Endothelial cell of umbilical vein (primary cell): Measurements from ENCODE around the gene XRCC6. TPM values are rescaled to one million over a fixed set of nuclear protein-coding genes. Genes with fewer than 3 reads are reported as not detected.

ENCODE experiments used
- BruUV-seq: library from RNA; stranded (reverse); fragments of 400-500 nt; replicated peaks from 2 replicates; lab custom pipeline; 2021; lab: Mats Ljungman, UMichigan
- CTCF ChIA-PET: fragments of 300-600, 350-600 bp; sonication (Branson Sonifier 250); formaldehyde crosslinking; loops from one replicate; lab custom pipeline; 2021; ENCODE audit warnings: antibody characterized with exemption, inconsistent platforms; lab: Charles Lee
- POLR2A ChIA-PET: fragments of 300-600, 350-600 bp; sonication (Branson Sonifier 250); formaldehyde crosslinking; loops from one replicate; lab custom pipeline; 2021; ENCODE audit warnings: antibody characterized with exemption, inconsistent platforms; lab: Charles Lee
- DNase-seq: peaks from one replicate; pipeline ENCODE4 v3.0.0-alpha.2; 2011; ENCODE audit warnings: low read depth, low spot score
- FAIRE-seq: peaks from 2 replicates; lab custom pipeline; 2011; peaks lifted over from hg19 to GRCh38; lab: Jason Lieb, UNC
- H2AFZ ChIP-seq: 2 replicates; pipeline ENCODE4 v1.6.0; 2012; ENCODE audit warnings: low read depth, low read length, control low read depth, inconsistent platforms
- H3K27ac ChIP-seq: 2 replicates; pipeline ENCODE4 v1.5.1; 2011; ENCODE audit warnings: low read depth, mild to moderate bottlenecking, control low read depth, low read length, moderate library complexity; ENCODE audit not compliant: insufficient read depth
- H3K27me3 ChIP-seq, 2 experiments: 2 replicates each; pipeline versions ENCODE4 v1.6.0 to v1.6.1; 2011; ENCODE audit warnings: low read length in 2 of 2, mixed read lengths in 1 of 2; ENCODE audit not compliant: control insufficient read depth in 2 of 2, insufficient read depth in 2 of 2
- H3K36me3 ChIP-seq, 2 experiments: 2 replicates in 1 of 2; 3 replicates in 1 of 2; pipeline ENCODE4 v1.5.1; 2011; ENCODE audit warnings: low read length in 2 of 2, mild to moderate bottlenecking in 1 of 2, moderate library complexity in 1 of 2; ENCODE audit not compliant: control insufficient read depth in 2 of 2, insufficient read depth in 2 of 2; ENCODE audit errors: extremely low read depth in 1 of 2
- H3K4me1 ChIP-seq: 3 replicates; pipeline ENCODE4 v1.5.1; 2011; ENCODE audit warnings: mild to moderate bottlenecking, low read length; ENCODE audit not compliant: control insufficient read depth, insufficient read depth; ENCODE audit errors: extremely low read depth
- H3K4me2 ChIP-seq: 2 replicates; pipeline ENCODE4 v1.6.1; 2011; ENCODE audit warnings: low read length, control low read depth, mixed read lengths; ENCODE audit not compliant: insufficient read depth
- H3K4me3 ChIP-seq, 3 experiments: fragments of 200-600 bp in 1 of 3; sonication (generic), shearing (Covaris generic) in 1 of 3; replicated peaks in 1 of 3; 2 replicates each; pipeline ENCODE4 v1.5.1; 2011 to 2016; ENCODE audit warnings: control low read depth in 3 of 3, low read length in 3 of 3, mild to moderate bottlenecking in 2 of 3, inconsistent platforms in 1 of 3, low read depth in 1 of 3, moderate library complexity in 1 of 3; ENCODE audit not compliant: insufficient read depth in 1 of 3
- H3K79me2 ChIP-seq: 2 replicates; pipeline ENCODE4 v1.6.0; 2012; ENCODE audit warnings: low read length, inconsistent platforms; ENCODE audit not compliant: control insufficient read depth, insufficient read depth
- H3K9ac ChIP-seq: replicated peaks from 2 replicates; pipeline ENCODE3; 2011; ENCODE audit warnings: low read length, control low read depth; ENCODE audit not compliant: insufficient read depth; ENCODE audit errors: extremely low read depth
- H3K9me1 ChIP-seq: replicated peaks from 3 replicates; pipeline ENCODE4 v1.6.0; 2011; ENCODE audit warnings: mild to moderate bottlenecking, low read length; ENCODE audit not compliant: control insufficient read depth, insufficient read depth; ENCODE audit errors: extremely low read depth
- H3K9me3 ChIP-seq: replicated peaks from 2 replicates; pipeline ENCODE4 v1.5.1; 2012; ENCODE audit warnings: low read length, inconsistent platforms; ENCODE audit not compliant: control insufficient read depth, insufficient read depth
- H4K20me1 ChIP-seq: replicated peaks from 2 replicates; pipeline ENCODE3; 2011; ENCODE audit warnings: mild to moderate bottlenecking, low read length; ENCODE audit not compliant: control insufficient read depth, insufficient read depth; ENCODE audit errors: extremely low read depth
- EZH2 ChIP-seq: IDR thresholded peaks from 2 replicates; pipeline ENCODE4 v1.6.1; 2012; ENCODE audit warnings: borderline replicate concordance, low read depth, mild to moderate bottlenecking, moderate library complexity, low read length, inconsistent platforms; ENCODE audit not compliant: severe bottlenecking
- FOS ChIP-seq: IDR thresholded peaks from 2 replicates; pipeline ENCODE4 v1.6.1; 2011; ENCODE audit warnings: mild to moderate bottlenecking, low read length, moderate library complexity, borderline replicate concordance; ENCODE audit not compliant: insufficient read depth
- GATA2 ChIP-seq: IDR thresholded peaks from 2 replicates; pipeline ENCODE4 v1.7.0; 2011; ENCODE audit warnings: low read depth, mild to moderate bottlenecking, moderate library complexity, mixed read lengths, low read length; ENCODE audit not compliant: insufficient read length, insufficient read depth
- JUN ChIP-seq: IDR thresholded peaks from 2 replicates; pipeline ENCODE4 v1.6.1; 2011; ENCODE audit warnings: borderline replicate concordance, low read depth; ENCODE audit not compliant: insufficient read length, insufficient read depth
- MYC ChIP-seq: IDR thresholded peaks from one replicate; pipeline ENCODE4 v1.6.1; 2011; ENCODE audit warnings: mild to moderate bottlenecking, low read depth, low read length
- POLR2A ChIP-seq: IDR thresholded peaks from 2 replicates; pipeline ENCODE4 v1.6.1; 2012; ENCODE audit warnings: low read depth, mild to moderate bottlenecking, control low read depth, low read length
- POLR2AphosphoS5 ChIP-seq: IDR thresholded peaks from 2 replicates; pipeline ENCODE4 v1.6.1; 2012; ENCODE audit warnings: low read depth, mild to moderate bottlenecking, control low read depth, low read length, moderate library complexity; ENCODE audit not compliant: insufficient read depth
- dilution Hi-C: fragments of 300-500 bp; cut with MboI; formaldehyde crosslinking; loops from one replicate; pipeline ENCODE4 v1.15.0; 2019; ENCODE audit warnings: low sequenced_read_pairs; ENCODE audit not compliant: extremely low pct_ligation_motif_present
- intact Hi-C: fragments of 100-400 bp; cut with micrococcal nuclease; formaldehyde crosslinking; loops from one replicate; pipeline ENCODE4 v1.10.0; 2022
- polyA plus RNA-seq, 4 experiments: library from polyadenylated mRNA; depleted of rRNA in 3 of 4; stranded (reverse) in 3 of 4; unstranded in 1 of 4; fragments of >200 nt; gene quantifications; 2 replicates each; pipeline versions ENCODE4 v1.2.1 to v1.2.3, GENCODE V29; 2011 to 2012; ENCODE audit warnings: missing spikeins in 1 of 4
- total RNA-seq: library from RNA; stranded (reverse); gene quantifications from 2 replicates; pipeline ENCODE4 v1.2.3, GENCODE V29; 2021
- TF ChIP-seq, protein P1 (sequence below): IDR thresholded peaks from 2 replicates; pipeline ENCODE4 v1.6.1; 2011; ENCODE audit not compliant: insufficient read depth, insufficient read length
- TF ChIP-seq, protein P2 (sequence below), 2 donors: IDR thresholded peaks; 1 replicate in 1 of 2; 2 replicates in 1 of 2; pipeline ENCODE4 v1.5.1; 2011; ENCODE audit warnings: low read length in 2 of 2, mild to moderate bottlenecking in 2 of 2, moderate library complexity in 2 of 2, control low read depth in 1 of 2, inconsistent platforms in 1 of 2, low read depth in 1 of 2; ENCODE audit not compliant: insufficient read depth in 1 of 2; ENCODE audit errors: extremely low read depth in 1 of 2

XRCC6 gene
- total and polyA plus RNA-seq, 2 donors (not counting 3 experiments of a cell fraction or from before 2014, with no cell fraction given), result 117 to 309 TPM

DNA sequence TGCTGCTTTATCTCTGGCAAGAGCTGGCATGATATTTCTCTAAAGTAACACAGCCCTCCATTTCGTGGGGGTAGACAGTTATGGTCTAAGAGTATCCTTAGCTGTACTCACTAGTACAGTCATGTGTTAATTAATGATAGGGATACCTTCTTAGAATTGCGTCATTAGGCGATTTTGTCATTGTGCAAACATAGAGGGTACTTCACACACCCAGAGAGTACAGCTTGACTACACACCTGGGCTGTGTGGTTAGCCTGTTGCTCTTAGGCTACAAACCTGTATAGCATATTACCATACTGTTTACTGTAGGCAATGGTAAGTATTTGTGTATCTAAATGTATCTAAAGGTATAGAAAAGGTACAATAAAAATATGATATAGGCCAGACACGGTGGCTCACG lies 17.0 kb downstream of the XRCC6 start:
- no TSS peak for BruUV-seq
- POLR2A ChIA-PET, result interaction anchor here (1.1 kb wide), 1 partner anchor 16 kb away, joined by 4 read pairs; no protein-coding TSS in a partner anchor
- TF ChIP-seq POLR2AphosphoS5, result no peak
- TF ChIP-seq, protein P1, sequence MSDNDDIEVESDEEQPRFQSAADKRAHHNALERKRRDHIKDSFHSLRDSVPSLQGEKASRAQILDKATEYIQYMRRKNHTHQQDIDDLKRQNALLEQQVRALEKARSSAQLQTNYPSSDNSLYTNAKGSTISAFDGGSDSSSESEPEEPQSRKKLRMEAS, result no peak
- no peak for TF ChIP-seq MYC
- no peak for TF ChIP-seq GATA2
- TF ChIP-seq, protein P2, sequence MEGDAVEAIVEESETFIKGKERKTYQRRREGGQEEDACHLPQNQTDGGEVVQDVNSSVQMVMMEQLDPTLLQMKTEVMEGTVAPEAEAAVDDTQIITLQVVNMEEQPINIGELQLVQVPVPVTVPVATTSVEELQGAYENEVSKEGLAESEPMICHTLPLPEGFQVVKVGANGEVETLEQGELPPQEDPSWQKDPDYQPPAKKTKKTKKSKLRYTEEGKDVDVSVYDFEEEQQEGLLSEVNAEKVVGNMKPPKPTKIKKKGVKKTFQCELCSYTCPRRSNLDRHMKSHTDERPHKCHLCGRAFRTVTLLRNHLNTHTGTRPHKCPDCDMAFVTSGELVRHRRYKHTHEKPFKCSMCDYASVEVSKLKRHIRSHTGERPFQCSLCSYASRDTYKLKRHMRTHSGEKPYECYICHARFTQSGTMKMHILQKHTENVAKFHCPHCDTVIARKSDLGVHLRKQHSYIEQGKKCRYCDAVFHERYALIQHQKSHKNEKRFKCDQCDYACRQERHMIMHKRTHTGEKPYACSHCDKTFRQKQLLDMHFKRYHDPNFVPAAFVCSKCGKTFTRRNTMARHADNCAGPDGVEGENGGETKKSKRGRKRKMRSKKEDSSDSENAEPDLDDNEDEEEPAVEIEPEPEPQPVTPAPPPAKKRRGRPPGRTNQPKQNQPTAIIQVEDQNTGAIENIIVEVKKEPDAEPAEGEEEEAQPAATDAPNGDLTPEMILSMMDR (IDR thresholded peaks at IDR 0.05; ENCODE audit: extremely low read depth in 1 of 2, insufficient read depth in 1 of 2, low read depth in 1 of 2, low read length in 2 of 2), result no peak
- TF ChIP-seq FOS, result no peak
- TF ChIP-seq JUN, result no peak
- TF ChIP-seq POLR2A, result no peak
- TF ChIP-seq EZH2, result no peak
- FAIRE-seq, result no peak
- no peak overlapping the region for H3K9ac ChIP-seq
- H3K4me2 ChIP-seq, result no peak overlapping the region
- no peak overlapping the region for H3K27ac ChIP-seq
- no peak overlapping the region for H2AFZ ChIP-seq
- peaks cover 20 to 37% of the 10 kb centered on the region in 2 experiments for H3K36me3 ChIP-seq
- intact Hi-C loops (no loop called here), dilution Hi-C loops (no loop called here)
- peaks cover 25% of the 10 kb centered on the region for H3K79me2 ChIP-seq
- H3K27me3 ChIP-seq, result no peaks in the 10 kb centered on the region
- no peak for DNase-seq
- CTCF ChIA-PET, result no interaction called here
- H3K4me1 ChIP-seq, result no peaks in the 10 kb centered on the region
- no peaks in the 10 kb centered on the region for H3K9me1 ChIP-seq
- H4K20me1 ChIP-seq, result no peaks in the 10 kb centered on the region
- H3K4me3 ChIP-seq, result no peak overlapping the region
- no peaks in the 10 kb centered on the region for H3K9me3 ChIP-seq
